Epithelial cell of esophagus (primary cell): ENCODE results near the gene TSSC4.

Source experiments
- DNase-seq: peaks from one replicate; pipeline ENCODE4 v3.0.0; 2010; ENCODE audit warnings: low read depth
- H3K4me3 ChIP-seq: 2 replicates; pipeline ENCODE4 v1.5.1; 2011; ENCODE audit warnings: mild to moderate bottlenecking, low read length, control low read depth
- TF ChIP-seq, protein P1 (sequence below): IDR thresholded peaks from 2 replicates; pipeline ENCODE4 v1.5.1; 2011; ENCODE audit warnings: low read depth, mild to moderate bottlenecking, low read length, control low read depth, inconsistent platforms; ENCODE audit not compliant: insufficient read depth; ENCODE audit errors: missing control alignments

TSSC4 gene

DNA sequence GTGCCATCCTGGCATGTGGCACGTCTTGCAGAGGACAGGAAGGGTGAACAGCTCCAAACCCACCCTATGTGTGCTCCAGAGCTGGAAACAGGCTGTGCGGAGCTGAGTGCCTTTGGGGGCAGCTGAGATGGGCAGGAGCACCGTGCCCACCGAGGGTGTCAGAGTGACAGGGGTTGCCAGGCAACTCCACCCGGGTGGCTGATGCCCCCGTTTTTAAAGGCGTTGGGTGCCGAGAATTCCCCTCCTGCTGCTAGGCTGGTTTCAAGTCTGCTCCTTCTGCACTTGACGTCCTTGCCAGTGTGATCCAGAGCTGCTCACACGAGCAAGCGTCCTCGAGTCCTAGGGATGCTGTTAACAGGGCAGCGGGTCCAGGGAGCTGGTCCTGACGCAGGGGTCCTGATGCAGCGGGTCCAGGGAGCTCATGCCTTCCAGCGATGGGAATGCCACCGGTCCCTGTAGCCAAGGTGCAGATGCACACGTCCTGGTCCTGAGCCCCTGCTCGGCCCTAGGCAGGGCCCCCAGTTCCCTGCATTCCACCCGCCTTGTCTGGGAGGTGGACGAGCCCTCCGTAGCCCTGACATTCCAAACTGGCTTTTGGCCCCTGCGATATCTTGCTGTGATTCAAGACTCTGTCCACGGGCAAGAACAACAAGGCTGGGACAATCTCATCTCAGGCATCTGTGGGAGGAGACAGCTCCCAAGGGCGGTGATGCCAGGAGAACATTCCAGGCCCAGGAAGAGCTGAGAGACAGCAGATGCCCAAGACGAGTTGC, 49.2 kb downstream of the TSSC4 start:
- TF ChIP-seq, protein P1, sequence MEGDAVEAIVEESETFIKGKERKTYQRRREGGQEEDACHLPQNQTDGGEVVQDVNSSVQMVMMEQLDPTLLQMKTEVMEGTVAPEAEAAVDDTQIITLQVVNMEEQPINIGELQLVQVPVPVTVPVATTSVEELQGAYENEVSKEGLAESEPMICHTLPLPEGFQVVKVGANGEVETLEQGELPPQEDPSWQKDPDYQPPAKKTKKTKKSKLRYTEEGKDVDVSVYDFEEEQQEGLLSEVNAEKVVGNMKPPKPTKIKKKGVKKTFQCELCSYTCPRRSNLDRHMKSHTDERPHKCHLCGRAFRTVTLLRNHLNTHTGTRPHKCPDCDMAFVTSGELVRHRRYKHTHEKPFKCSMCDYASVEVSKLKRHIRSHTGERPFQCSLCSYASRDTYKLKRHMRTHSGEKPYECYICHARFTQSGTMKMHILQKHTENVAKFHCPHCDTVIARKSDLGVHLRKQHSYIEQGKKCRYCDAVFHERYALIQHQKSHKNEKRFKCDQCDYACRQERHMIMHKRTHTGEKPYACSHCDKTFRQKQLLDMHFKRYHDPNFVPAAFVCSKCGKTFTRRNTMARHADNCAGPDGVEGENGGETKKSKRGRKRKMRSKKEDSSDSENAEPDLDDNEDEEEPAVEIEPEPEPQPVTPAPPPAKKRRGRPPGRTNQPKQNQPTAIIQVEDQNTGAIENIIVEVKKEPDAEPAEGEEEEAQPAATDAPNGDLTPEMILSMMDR = no peak
- no peak overlapping the region for H3K4me3 ChIP-seq
- no peak for DNase-seq

- no peak for DNase-seq
- no peak overlapping the region for H3K4me3 ChIP-seq
- TF ChIP-seq, protein P1 = no peak
These were observed 49.9 kb downstream of the TSSC4 start for GRCh38 chr11:2450321-2451041.

GRCh38 chr11:2451336-2451735, 50.8 kb downstream of the TSSC4 start:
- DNase-seq = no peak
- no peak overlapping the region for H3K4me3 ChIP-seq
- TF ChIP-seq, protein P1 = no peak

GRCh38 chr11:2451916-2452315, 51.4 kb downstream of the TSSC4 start:
- no peak for DNase-seq
- no peak overlapping the region for H3K4me3 ChIP-seq
- TF ChIP-seq, protein P1 = no peak

GRCh38 chr11:2452321-2453012, 51.9 kb downstream of the TSSC4 start:
- H3K4me3 ChIP-seq = no peak overlapping the region
- no peak for DNase-seq
- TF ChIP-seq, protein P1 = no peak

DNA sequence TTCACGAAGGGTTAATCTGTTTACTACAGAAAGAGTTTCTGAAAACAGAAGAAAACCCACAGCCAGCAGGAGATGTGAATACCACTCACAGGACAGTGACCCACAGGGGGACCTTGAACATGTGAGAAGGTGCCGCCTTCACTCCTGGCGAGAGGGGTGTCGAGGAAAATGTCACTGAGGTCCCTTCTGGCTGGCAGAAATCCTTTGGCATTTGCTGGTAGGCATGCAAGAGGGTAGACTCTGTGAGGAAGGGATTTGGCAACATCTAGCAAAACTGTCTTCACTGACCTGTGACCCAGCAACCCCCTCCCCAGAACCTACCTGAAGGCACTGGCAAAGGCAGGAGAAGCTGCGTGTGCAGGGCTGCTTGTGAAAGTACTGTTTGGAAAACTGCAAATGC, 52.9 kb downstream of the TSSC4 start:
- TF ChIP-seq, protein P1 = no peak
- H3K4me3 ChIP-seq = no peak overlapping the region
- no peak for DNase-seq
